Measurements from ENCODE around the gene PTGS1. TPM values are rescaled to one million over a fixed set of nuclear protein-coding genes. Genes with fewer than 3 reads are reported as not detected.

PTGS1 gene
- total and polyA plus RNA-seq, 9 of the 15 experiments (the other 6 are each of a cell fraction or from before 2014, with no cell fraction given) = 3.4 to 12.9 (median 5.3) TPM

DNA sequence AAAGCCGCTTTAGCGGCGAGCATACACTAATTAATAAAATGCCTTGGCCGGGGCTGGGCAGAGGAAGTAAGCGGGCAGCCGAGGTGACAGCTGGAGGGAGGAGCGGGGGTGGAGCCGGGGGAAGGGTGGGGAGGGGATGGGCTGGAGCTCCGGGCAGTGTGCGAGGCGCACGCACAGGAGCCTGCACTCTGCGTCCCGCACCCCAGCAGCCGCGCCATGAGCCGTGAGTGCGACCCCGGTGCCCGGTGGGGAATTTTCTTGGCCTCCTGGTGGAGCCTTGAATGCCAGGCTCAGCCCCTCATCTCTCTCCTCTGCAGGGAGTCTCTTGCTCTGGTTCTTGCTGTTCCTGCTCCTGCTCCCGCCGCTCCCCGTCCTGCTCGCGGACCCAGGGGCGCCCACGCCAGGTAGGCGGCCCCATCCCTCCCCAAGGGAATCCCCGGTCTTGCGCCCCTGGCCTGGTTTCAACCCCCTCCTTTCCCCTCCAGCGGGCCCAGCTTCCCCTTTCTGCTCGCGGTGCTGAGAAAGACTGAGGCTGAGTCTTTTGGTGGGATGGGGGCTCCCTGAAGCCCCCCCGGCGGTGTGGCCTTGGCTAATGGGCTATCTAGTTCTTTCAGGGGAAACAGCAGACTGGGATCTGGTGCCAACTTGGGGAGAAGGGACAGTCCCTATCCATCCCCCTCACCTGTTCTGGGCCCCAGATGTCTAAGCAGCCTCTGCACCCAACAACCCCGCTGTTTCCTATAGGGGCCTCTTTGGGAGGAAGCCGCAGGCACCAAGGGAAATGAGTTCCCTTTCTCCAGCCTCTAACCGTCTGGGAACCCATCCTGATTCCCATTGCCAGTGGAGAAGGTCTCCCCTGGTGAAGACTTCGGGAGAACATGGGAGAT, at the start of gene PTGS1 (continued):
- TF ChIP-seq ARID1B (IDR thresholded peaks at IDR 0.05) (no peak), NR3C1 (CRISPR knock-in tag; IDR thresholded peaks at IDR 0.05) (no peak), SAFB (IDR thresholded peaks at IDR 0.05; ENCODE audit: borderline replicate concordance, low read depth, low read length) (no peak), HDAC8 (tag; IDR thresholded peaks at IDR 0.05) (no peak), RBFOX2 (IDR thresholded peaks at IDR 0.05; ENCODE audit: low read depth, low read length) (peak; percentile 34; the same call in 1 of the 2 replicates), POLR3A (IDR thresholded peaks at IDR 0.05; ENCODE audit: borderline replicate concordance, extremely low read depth, insufficient read depth, insufficient read length) (no peak), CBX5 (IDR thresholded peaks at IDR 0.05; ENCODE audit: borderline replicate concordance, low read depth) (no peak), CHD2 (IDR thresholded peaks at IDR 0.05; ENCODE audit: low read depth, low read length) (no peak), SLC30A9 (CRISPR knock-in tag; IDR thresholded peaks at IDR 0.05) (no peak)
- TF ChIP-seq, protein P1, sequence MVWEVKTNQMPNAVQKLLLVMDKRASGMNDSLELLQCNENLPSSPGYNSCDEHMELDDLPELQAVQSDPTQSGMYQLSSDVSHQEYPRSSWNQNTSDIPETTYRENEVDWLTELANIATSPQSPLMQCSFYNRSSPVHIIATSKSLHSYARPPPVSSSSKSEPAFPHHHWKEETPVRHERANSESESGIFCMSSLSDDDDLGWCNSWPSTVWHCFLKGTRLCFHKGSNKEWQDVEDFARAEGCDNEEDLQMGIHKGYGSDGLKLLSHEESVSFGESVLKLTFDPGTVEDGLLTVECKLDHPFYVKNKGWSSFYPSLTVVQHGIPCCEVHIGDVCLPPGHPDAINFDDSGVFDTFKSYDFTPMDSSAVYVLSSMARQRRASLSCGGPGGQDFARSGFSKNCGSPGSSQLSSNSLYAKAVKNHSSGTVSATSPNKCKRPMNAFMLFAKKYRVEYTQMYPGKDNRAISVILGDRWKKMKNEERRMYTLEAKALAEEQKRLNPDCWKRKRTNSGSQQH (CRISPR knock-in tag; IDR thresholded peaks at IDR 0.05) = no peak
